ENCODE data around the gene TMEM135. TPM values are rescaled to one million over a fixed set of nuclear protein-coding genes. Genes with fewer than 3 reads are reported as not detected.

TMEM135 gene
- total and polyA plus RNA-seq, 2 donors (not counting 1 experiment from before 2014, with no cell fraction given): 2.7 to 19.5 TPM

GRCh38 chr11:87322568-87322967 lies 284.8 kb downstream of the TMEM135 start:
- no peaks in the 10 kb centered on the region for H3K9me3 ChIP-seq (ENCODE audit: control extremely low read depth in 1 of 3, control insufficient read depth in 2 of 3, insufficient read depth in 1 of 3, low read length in 2 of 3)
- no peak overlapping the region for H3K4me2 ChIP-seq (replicated peaks; ENCODE audit: low read depth, low read length, poor library complexity, severe bottlenecking)
- H3K27me3 ChIP-seq (replicated peaks in 1 of 4; ENCODE audit: control extremely low read depth in 1 of 4, control insufficient read depth in 3 of 4, insufficient read depth in 4 of 4, low read length in 3 of 4): no peaks in the 10 kb centered on the region
- H3K27ac ChIP-seq (ENCODE audit: low read length in 2 of 2): no peak overlapping the region
- no peak overlapping the region for H3K9ac ChIP-seq (ENCODE audit: low read length)
- DNase-seq (no peak), ATAC-seq (ENCODE audit: low read depth) (no peak)
- intact Hi-C loops (cut with micrococcal nuclease): no loop called here
- H3K4me3 ChIP-seq (ENCODE audit: control extremely low read depth in 1 of 5, extremely low read depth in 1 of 5, insufficient read depth in 1 of 5, low read depth in 2 of 5, low read length in 4 of 5): no peak overlapping the region
- no peak overlapping the region for H2AFZ ChIP-seq (ENCODE audit: insufficient read depth, low read depth, low read length, poor library complexity, severe bottlenecking)
- no peak overlapping the region for H3K4me3 Mint-ChIP-seq
- H3K9me3 Mint-ChIP-seq (ENCODE audit: insufficient read depth): no peaks in the 10 kb centered on the region
- no peaks in the 10 kb centered on the region for H3K4me1 ChIP-seq (ENCODE audit: control insufficient read depth in 2 of 2, insufficient read depth in 2 of 2, low read length in 2 of 2)
- WGBS (ENCODE audit: insufficient coverage): no CpG with 5 or more reads among the region's 1 CpG
- POLR2A ChIA-PET: no interaction called here
- TF ChIP-seq EZH2 (IDR thresholded peaks at IDR 0.05; ENCODE audit: borderline replicate concordance, insufficient read depth, low read depth, low read length, poor library complexity, severe bottlenecking) (no peak), CTCF (IDR thresholded peaks at IDR 0.05) (no peak)
- H4K20me1 ChIP-seq (ENCODE audit: control insufficient read depth, insufficient read depth, low read length, poor library complexity, severe bottlenecking): no peaks in the 10 kb centered on the region
- H3K36me3 ChIP-seq (replicated peaks in 1 of 2; ENCODE audit: control extremely low read depth in 1 of 2, control insufficient read depth in 1 of 2, extremely low read depth in 1 of 2, insufficient read depth in 2 of 2, low read length in 1 of 2): peaks cover 0 to 3% of the 10 kb centered on the region in 2 experiments
- no peak overlapping the region for H3K27ac Mint-ChIP-seq
- H3K79me2 ChIP-seq (ENCODE audit: control insufficient read depth, insufficient read depth, low read length): no peaks in the 10 kb centered on the region
- H3K4me1 Mint-ChIP-seq: no peaks in the 10 kb centered on the region
- no peaks in the 10 kb centered on the region for H3K27me3 Mint-ChIP-seq
- CTCF ChIA-PET: no interaction called here

- no peak for ATAC-seq (ENCODE audit: low read depth)
Observed at GRCh38 chr11:87323899-87324298, 286.2 kb downstream of the TMEM135 start.

More at GRCh38 chr11:87323899-87324298, 286.2 kb downstream of the TMEM135 start:
- TF ChIP-seq CTCF (IDR thresholded peaks at IDR 0.05) (no peak), EZH2 (IDR thresholded peaks at IDR 0.05; ENCODE audit: borderline replicate concordance, insufficient read depth, low read depth, low read length, poor library complexity, severe bottlenecking) (no peak)
- Histone ChIP-seq H3K79me2 (ENCODE audit: control insufficient read depth, insufficient read depth, low read length) (no peaks in the 10 kb centered on the region), H3K27me3 (replicated peaks in 1 of 4; ENCODE audit: control extremely low read depth in 1 of 4, control insufficient read depth in 3 of 4, insufficient read depth in 4 of 4, low read length in 3 of 4) (no peaks in the 10 kb centered on the region), H3K9me3 (ENCODE audit: control extremely low read depth in 1 of 3, control insufficient read depth in 2 of 3, insufficient read depth in 1 of 3, low read length in 2 of 3) (no peaks in the 10 kb centered on the region), H3K4me3 (ENCODE audit: control extremely low read depth in 1 of 5, extremely low read depth in 1 of 5, insufficient read depth in 1 of 5, low read depth in 2 of 5, low read length in 4 of 5) (no peak overlapping the region), H3K4me2 (replicated peaks; ENCODE audit: low read depth, low read length, poor library complexity, severe bottlenecking) (no peak overlapping the region), H2AFZ (ENCODE audit: insufficient read depth, low read depth, low read length, poor library complexity, severe bottlenecking) (no peak overlapping the region), H4K20me1 (ENCODE audit: control insufficient read depth, insufficient read depth, low read length, poor library complexity, severe bottlenecking) (no peaks in the 10 kb centered on the region), H3K36me3 (replicated peaks in 1 of 2; ENCODE audit: control extremely low read depth in 1 of 2, control insufficient read depth in 1 of 2, extremely low read depth in 1 of 2, insufficient read depth in 2 of 2, low read length in 1 of 2) (peaks cover 0 to 3% of the 10 kb centered on the region in 2 experiments), H3K9ac (ENCODE audit: low read length) (no peak overlapping the region), H3K4me1 (ENCODE audit: control insufficient read depth in 2 of 2, insufficient read depth in 2 of 2, low read length in 2 of 2) (no peaks in the 10 kb centered on the region), H3K27ac (ENCODE audit: low read length in 2 of 2) (no peak overlapping the region)
- Mint-ChIP-seq H3K27me3 (no peaks in the 10 kb centered on the region), H3K9me3 (ENCODE audit: insufficient read depth) (no peaks in the 10 kb centered on the region), H3K4me1 (no peaks in the 10 kb centered on the region), H3K27ac (no peak overlapping the region), H3K4me3 (no peak overlapping the region)
- intact Hi-C loops (cut with micrococcal nuclease): no loop called here
- CTCF ChIA-PET: no interaction called here
- no peak for DNase-seq
- POLR2A ChIA-PET: no interaction called here
- 100% methylated on average over 1 of the region's 5 CpGs for WGBS (ENCODE audit: insufficient coverage)
